Neutrophil (primary cell): ENCODE measurements around the gene MDC1.

Source experiments
- H3K27ac ChIP-seq: fragments of 200-600 bp; sonication (generic); 2 replicates; pipeline ENCODE4 v1.5.1; 2016; ENCODE audit warnings: mild to moderate bottlenecking, moderate library complexity
- H3K27me3 ChIP-seq: fragments of 200-600 bp; sonication (generic); 2 replicates; pipeline ENCODE4 v1.6.0; 2016; ENCODE audit warnings: mild to moderate bottlenecking
- H3K36me3 ChIP-seq: fragments of 200-600 bp; sonication (generic); 2 replicates; pipeline ENCODE4 v1.5.1; 2017
- H3K4me1 ChIP-seq, 2 experiments: fragments of 200-600 bp in 1 of 2; sonication (generic) in 1 of 2; 1 replicate in 1 of 2; 2 replicates in 1 of 2; pipeline versions ENCODE4 v1.5.1 to v1.6.1; 2013 to 2016; ENCODE audit warnings: low read depth in 1 of 2, low read length in 1 of 2, mild to moderate bottlenecking in 1 of 2, moderate library complexity in 1 of 2; ENCODE audit not compliant: control insufficient read depth in 1 of 2, insufficient read depth in 1 of 2
- H3K4me3 ChIP-seq, 2 experiments: fragments of 200-600 bp in 1 of 2; sonication (generic) in 1 of 2; 1 replicate in 1 of 2; 2 replicates in 1 of 2; pipeline ENCODE4 v1.5.1; 2013 to 2016; ENCODE audit warnings: low read depth in 1 of 2, low read length in 1 of 2, mild to moderate bottlenecking in 1 of 2, moderate library complexity in 1 of 2
- H3K9me3 ChIP-seq: fragments of 200-600 bp; sonication (generic); 2 replicates; pipeline ENCODE4 v1.5.1; 2016
- CTCF ChIP-seq: fragments of 200-600 bp; sonication (generic); IDR thresholded peaks from 2 replicates; pipeline ENCODE4 v1.5.1; 2016; ENCODE audit warnings: antibody characterized with exemption

The MDC1 gene

DNA sequence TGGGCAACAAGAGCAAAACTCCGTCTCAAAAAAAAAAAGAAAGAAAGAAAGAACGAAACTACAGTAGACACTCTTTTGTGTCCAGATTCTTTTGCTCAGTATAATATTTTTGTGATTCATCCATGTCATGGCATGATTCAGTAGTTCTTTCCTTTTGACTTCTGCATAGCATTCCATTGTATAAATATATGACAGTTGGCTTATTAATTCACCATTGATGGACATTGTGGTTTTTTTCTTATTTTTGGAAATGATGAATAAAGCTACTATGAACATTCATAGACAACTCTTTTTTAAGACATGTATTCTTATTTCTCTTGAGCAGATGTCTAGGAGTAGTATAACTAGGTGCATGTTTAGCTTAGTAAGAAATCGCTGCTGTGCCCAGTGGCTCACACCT, 37.5 kb upstream of the MDC1 start:
- no peak overlapping the region for H3K4me3 ChIP-seq
- no peaks in the 10 kb centered on the region for H3K36me3 ChIP-seq
- no peaks in the 10 kb centered on the region for H3K9me3 ChIP-seq
- no peak for TF ChIP-seq CTCF
- H3K27me3 ChIP-seq, result peaks cover 4% of the 10 kb centered on the region
- peaks cover 25 to 31% of the 10 kb centered on the region in 2 experiments for H3K4me1 ChIP-seq
- H3K27ac ChIP-seq, result no peak overlapping the region

DNA sequence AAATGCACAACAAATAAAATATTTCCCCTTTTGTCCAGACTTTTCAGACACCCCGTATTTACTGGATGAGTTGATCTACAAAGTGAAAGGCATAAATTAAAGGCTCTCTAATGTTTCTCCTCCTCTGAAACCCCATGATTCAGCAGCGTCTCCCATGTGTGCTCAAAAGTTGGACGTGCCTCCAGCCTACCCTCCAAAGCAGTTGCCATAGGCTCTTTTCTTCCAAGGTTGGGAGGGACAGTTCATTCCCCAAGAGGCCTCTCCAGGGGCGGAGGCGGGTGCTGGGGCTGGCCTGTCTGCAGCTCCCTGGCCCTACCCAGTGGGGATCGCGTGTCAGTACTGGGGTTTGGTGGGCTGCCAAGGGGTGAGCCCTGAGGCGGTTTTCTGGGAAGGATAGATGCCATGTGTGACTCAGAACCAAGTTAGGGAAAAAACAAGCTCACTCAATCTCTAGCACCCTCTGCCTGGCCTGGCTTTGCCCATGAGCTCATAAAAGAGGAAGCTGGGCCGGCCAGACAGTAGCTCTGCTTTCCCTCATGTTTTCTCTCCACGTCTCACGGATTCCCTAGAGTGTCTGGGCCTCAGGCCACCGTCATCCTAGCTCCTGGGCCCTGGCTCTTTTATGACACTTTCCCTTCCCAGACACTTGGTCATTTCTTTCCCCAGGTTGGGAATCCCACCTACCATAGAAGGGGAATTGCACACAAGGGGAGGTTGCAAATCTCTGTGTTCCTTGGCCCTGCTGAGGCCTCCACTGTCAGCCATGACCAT, 35.3 kb upstream of the MDC1 start:
- Histone ChIP-seq H3K36me3 (no peaks in the 10 kb centered on the region), H3K4me1 (peaks cover 14 to 20% of the 10 kb centered on the region in 2 experiments), H3K27ac (peak overlapping the region; percentile 22), H3K9me3 (no peaks in the 10 kb centered on the region), H3K4me3 (no peak overlapping the region), H3K27me3 (peaks cover 4% of the 10 kb centered on the region)
- no peak for TF ChIP-seq CTCF

DNA sequence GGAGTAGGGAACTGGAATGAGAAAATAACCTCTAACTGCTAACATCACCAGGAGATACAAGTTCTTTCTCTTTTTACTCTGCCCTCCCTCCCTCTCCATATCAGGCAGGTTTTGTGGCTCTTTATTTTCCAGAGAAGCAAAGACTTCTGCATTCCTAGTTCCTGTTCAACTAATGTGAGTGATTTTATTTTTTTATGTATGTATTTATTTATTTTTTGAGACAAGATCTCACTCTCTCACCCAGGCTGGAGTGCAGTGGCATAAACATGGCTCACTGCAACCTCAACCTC, 33.2 kb upstream of the MDC1 start:
- H3K36me3 ChIP-seq, result no peaks in the 10 kb centered on the region
- no peak overlapping the region for H3K4me3 ChIP-seq
- H3K4me1 ChIP-seq, result peaks cover 9 to 20% of the 10 kb centered on the region in 2 experiments
- H3K27me3 ChIP-seq, result peaks cover 4% of the 10 kb centered on the region
- no peak for TF ChIP-seq CTCF
- H3K9me3 ChIP-seq, result no peaks in the 10 kb centered on the region
- H3K27ac ChIP-seq, result no peak overlapping the region

DNA sequence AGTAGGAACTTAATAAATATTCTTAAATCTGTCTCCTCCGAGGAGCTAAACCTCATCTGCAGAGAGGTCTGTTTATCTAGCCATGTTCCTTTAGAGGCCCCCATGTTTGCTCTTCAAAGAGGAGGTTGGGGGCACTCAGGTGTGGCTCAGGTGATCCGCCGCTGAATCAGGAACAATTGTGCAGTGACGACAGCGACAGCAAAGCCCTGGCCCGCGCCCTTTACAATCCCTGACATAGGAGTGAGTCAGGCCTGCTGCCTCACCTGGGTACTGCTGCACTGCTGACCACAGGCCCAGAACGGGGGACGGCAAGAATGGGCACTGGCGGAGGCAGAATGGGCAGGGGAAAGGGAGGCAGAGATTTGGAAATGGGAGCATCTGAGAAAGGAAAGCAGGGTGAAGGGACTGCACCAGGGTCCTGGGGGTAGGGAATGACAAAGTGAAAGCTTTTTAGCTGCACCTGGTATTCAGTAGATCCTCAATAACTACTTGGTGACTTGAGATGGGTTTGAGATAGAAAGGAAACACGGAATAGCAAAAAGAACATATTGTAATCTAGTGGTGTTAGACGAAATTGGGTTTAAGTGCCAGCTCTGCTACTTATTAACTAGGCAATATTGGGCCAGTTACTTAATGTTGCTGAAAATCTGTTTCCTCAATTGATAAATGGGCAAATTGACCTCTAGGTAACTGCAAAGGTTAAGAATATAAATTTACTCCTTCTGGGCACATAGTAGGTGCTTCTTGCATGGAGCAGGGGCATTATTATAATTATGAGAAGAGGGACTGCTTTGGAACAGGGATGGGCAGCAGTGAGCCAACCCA, 32.7 kb upstream of the MDC1 start:
- H3K9me3 ChIP-seq, result no peaks in the 10 kb centered on the region
- H3K27me3 ChIP-seq, result no peaks in the 10 kb centered on the region
- TF ChIP-seq CTCF, result no peak
- H3K27ac ChIP-seq, result no peak overlapping the region
- H3K4me1 ChIP-seq, result peaks cover 14 to 26% of the 10 kb centered on the region in 2 experiments
- no peaks in the 10 kb centered on the region for H3K36me3 ChIP-seq
- no peak overlapping the region for H3K4me3 ChIP-seq

- Histone ChIP-seq H3K9me3 (no peaks in the 10 kb centered on the region), H3K27me3 (no peaks in the 10 kb centered on the region), H3K27ac (no peak overlapping the region), H3K36me3 (no peaks in the 10 kb centered on the region), H3K4me1 (peaks cover 18 to 33% of the 10 kb centered on the region in 2 experiments), H3K4me3 (no peak overlapping the region)
- TF ChIP-seq CTCF, result no peak
These were observed 31.9 kb upstream of the MDC1 start for GRCh38 chr6:30748851-30749540.
